Bronchial epithelial cell (primary cell): ENCODE data around the gene GPN2. TPM values are rescaled to one million over a fixed set of nuclear protein-coding genes. Genes with fewer than 3 reads are reported as not detected.
A peak's percentile ranks its signal among the peaks of the same experiment; 100 is the strongest.

Experiments
- DNase-seq: peaks from one replicate; pipeline ENCODE4 v3.0.0-alpha.2; 2010; ENCODE audit warnings: low read depth
- FAIRE-seq: peaks from 2 replicates; lab custom pipeline; 2011; peaks lifted over from hg19 to GRCh38; lab: Jason Lieb, UNC
- H3K27me3 ChIP-seq: 2 replicates; pipeline ENCODE4 v1.5.1; 2011; ENCODE audit warnings: low read length; ENCODE audit not compliant: control insufficient read depth, insufficient read depth
- H3K36me3 ChIP-seq: 2 replicates; pipeline ENCODE4 v1.5.1; 2011; ENCODE audit warnings: low read length; ENCODE audit not compliant: control insufficient read depth, insufficient read depth
- H3K4me3 ChIP-seq: 2 replicates; pipeline ENCODE4 v1.5.1; 2011; ENCODE audit warnings: mild to moderate bottlenecking, low read depth, low read length, control low read depth
- total RNA-seq: library from RNA; depleted of rRNA; stranded (reverse); fragments of >200 nt; gene quantifications from 2 replicates; pipeline ENCODE4 v1.2.1, GENCODE V29; 2014
- TF ChIP-seq, protein P1 (sequence below): IDR thresholded peaks from 2 replicates; pipeline ENCODE4 v1.5.1; 2011; ENCODE audit warnings: mild to moderate bottlenecking, moderate library complexity, low read length, control low read depth, inconsistent platforms; ENCODE audit not compliant: insufficient read depth, severe bottlenecking

The GPN2 gene
- total RNA-seq, 1 donor from 2014 or later, result 8.7 TPM

DNA sequence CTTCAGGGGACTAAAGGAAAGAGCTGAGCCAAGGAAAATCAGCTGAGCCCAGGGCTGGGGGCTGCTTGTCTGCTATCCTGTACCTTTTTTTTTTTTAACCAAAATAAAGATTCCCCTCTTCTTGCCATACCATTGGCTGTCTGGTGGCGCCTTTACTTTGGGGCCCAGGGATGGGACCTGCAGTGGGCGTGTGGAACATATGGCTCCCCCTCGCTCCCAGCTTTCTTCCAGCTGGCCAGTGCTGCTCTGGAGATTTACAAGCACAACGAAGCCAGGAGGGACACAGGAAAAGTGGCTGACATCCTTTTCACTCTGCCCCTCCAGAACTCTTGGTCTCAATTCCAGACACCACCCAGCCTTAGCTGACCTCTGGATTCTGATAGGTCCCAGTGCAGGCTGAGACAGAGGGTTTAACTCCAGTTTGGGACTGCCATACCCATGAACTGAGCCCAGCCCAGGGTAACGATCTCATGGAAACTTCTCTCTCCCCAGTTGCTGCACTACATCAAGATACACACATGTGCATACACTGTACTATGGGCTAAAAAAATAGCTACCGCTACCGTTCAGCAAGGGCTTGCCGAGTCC is 32.5 kb downstream of the GPN2 start:
- FAIRE-seq, result peak; percentile 43
- no peak overlapping the region for H3K4me3 ChIP-seq
- TF ChIP-seq, protein P1, sequence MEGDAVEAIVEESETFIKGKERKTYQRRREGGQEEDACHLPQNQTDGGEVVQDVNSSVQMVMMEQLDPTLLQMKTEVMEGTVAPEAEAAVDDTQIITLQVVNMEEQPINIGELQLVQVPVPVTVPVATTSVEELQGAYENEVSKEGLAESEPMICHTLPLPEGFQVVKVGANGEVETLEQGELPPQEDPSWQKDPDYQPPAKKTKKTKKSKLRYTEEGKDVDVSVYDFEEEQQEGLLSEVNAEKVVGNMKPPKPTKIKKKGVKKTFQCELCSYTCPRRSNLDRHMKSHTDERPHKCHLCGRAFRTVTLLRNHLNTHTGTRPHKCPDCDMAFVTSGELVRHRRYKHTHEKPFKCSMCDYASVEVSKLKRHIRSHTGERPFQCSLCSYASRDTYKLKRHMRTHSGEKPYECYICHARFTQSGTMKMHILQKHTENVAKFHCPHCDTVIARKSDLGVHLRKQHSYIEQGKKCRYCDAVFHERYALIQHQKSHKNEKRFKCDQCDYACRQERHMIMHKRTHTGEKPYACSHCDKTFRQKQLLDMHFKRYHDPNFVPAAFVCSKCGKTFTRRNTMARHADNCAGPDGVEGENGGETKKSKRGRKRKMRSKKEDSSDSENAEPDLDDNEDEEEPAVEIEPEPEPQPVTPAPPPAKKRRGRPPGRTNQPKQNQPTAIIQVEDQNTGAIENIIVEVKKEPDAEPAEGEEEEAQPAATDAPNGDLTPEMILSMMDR, result no peak
- DNase-seq, result no peak
- no peaks in the 10 kb centered on the region for H3K27me3 ChIP-seq
- peaks cover 9% of the 10 kb centered on the region for H3K36me3 ChIP-seq

DNA sequence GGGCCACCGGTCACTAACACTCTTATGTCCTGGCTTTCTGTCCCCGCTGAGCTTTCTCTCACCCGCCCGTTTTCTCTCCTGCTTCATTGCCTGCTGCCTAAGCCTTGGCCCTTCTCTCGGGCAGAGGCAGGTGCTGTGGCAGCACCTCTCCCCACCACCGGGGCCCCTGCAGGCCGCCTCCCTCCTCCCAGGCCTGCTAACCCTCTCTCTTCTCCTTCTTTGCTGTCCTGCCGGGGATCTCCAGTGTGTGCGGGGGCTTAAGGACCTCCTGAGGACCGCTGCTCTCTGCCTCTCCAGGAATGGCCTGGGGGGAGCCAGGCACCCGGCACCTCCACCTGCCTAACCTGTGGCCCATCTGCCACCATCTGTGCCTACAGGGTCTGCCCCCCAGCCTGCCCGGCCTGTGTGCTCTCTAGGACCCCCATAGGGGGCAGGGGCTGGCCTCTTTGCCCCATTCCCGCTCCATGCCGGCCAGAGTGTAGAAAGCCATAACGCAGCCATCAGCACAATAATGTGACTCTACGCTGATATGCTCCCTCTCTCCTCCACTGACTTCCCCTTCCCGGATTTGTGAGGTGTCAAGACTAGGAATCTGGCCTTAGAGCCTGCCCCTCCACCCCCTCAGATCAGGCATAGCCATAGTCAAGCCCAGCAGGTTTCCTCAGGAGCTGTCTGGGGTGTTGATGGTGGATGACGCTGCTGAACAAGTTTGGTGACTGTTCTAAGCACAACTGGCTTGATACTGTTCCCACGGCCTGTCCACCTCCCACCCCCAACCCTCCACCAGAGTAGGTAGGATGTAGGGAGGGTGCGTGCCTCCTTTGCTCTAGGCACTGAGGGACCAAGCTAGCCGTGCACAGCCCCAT is 33.2 kb downstream of the GPN2 start:
- TF ChIP-seq, protein P1, result no peak
- Histone ChIP-seq H3K36me3 (peaks cover 11% of the 10 kb centered on the region), H3K27me3 (no peaks in the 10 kb centered on the region), H3K4me3 (no peak overlapping the region)
- FAIRE-seq (no peak), DNase-seq (peak; percentile 96)

DNA sequence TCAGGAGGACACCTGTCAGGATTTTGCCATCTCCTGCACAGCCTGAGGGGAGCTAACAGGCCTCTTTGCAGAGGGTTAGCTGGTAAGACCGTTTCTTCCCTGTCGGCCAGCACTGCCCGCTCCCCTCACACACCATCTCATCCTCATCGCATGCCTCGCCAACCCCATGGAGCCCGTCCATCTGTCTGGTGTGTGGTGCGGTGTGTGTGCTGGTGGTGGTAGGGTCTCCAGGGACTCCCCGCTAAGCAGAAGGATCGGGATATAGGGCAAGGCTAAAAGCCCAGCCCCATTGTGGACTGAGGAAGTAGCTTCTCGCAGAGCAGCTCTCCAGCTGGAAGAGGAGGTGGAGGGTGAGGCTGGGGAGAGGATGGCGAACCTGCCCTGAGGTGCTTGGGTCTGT is 33.9 kb downstream of the GPN2 start:
- Histone ChIP-seq H3K4me3 (no peak overlapping the region), H3K36me3 (peaks cover 15% of the 10 kb centered on the region), H3K27me3 (no peaks in the 10 kb centered on the region)
- no peak for DNase-seq
- FAIRE-seq, result peak; percentile 60
- TF ChIP-seq, protein P1, result no peak

DNA sequence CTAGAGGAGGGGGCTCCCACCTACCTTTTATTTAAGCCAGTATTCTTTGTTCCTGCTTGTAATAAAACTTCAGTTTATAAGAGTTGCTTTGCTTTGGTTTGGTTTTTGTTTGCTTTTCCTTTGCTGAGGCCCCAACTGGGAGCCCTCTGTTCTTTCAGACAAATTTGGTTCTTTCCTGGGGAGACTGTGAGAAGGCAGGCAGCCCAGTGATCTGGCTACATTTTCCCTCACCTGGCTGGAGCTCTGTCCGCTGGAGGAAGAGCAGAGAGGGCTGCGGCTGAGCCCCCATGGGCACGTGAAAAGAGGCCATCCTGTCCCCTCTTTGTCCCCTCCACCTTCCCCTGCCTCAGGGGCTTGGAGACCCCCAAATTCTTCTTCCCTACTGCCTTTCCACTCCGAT is 34.4 kb downstream of the GPN2 start:
- FAIRE-seq (no peak), DNase-seq (no peak)
- H3K27me3 ChIP-seq, result no peaks in the 10 kb centered on the region
- H3K36me3 ChIP-seq, result peaks cover 19% of the 10 kb centered on the region
- TF ChIP-seq, protein P1, result no peak
- H3K4me3 ChIP-seq, result no peak overlapping the region

DNA sequence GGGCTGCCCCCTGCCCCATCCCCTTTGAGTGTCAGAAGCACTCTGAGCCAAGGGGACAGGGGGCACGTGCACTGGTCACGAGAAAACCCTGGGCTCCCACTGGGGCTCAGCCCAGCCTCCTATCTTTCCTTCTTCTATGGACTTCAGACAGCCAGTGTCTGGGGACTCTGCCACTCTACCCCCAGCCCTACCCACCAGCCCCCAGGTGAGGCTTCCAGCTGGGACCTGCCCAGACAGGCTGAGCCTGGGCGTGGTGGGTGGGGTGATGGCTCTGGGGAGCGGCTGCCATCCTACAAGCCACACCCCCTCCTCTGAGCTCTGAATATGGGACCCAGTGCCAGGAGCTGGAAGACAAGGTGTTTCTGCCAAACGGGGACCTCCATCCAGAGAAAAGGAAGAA is 35.2 kb downstream of the GPN2 start:
- peak; percentile 89 for DNase-seq

More for the DNA sequence above, 35.2 kb downstream of the GPN2 start:
- no peak for FAIRE-seq
- TF ChIP-seq, protein P1, result no peak
- Histone ChIP-seq H3K27me3 (no peaks in the 10 kb centered on the region), H3K36me3 (peaks cover 26% of the 10 kb centered on the region), H3K4me3 (no peak overlapping the region)
